ENCODE results near the gene NLRP3.

DNA sequence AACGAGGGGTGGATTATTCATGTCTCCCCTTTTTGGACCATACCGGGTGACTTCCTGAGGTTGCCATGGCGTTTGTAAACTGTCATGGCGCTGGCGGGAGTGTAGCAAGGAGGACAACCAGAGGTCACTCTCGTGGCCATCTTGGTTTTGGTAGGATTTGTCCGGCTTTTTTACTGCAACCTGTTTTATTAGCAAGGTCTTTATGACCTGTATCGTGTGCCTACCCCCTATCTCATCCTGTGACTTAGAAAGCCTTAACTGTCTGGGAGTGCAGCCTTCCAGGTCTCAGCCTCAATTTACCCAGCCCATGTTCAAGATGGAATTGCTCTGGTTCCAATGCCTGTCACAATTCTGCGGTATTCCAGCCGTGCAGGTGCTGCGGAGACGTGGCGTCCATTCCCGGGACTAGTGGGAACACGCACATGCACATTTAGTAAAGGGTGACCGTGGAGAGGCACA is 44.1 kb upstream of the NLRP3 start:
- TF ChIP-seq, protein P1, sequence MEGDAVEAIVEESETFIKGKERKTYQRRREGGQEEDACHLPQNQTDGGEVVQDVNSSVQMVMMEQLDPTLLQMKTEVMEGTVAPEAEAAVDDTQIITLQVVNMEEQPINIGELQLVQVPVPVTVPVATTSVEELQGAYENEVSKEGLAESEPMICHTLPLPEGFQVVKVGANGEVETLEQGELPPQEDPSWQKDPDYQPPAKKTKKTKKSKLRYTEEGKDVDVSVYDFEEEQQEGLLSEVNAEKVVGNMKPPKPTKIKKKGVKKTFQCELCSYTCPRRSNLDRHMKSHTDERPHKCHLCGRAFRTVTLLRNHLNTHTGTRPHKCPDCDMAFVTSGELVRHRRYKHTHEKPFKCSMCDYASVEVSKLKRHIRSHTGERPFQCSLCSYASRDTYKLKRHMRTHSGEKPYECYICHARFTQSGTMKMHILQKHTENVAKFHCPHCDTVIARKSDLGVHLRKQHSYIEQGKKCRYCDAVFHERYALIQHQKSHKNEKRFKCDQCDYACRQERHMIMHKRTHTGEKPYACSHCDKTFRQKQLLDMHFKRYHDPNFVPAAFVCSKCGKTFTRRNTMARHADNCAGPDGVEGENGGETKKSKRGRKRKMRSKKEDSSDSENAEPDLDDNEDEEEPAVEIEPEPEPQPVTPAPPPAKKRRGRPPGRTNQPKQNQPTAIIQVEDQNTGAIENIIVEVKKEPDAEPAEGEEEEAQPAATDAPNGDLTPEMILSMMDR (conservative IDR thresholded peaks at IDR 0.05 in 1 of 2, IDR thresholded peaks at IDR 0.05 in 1 of 2; ENCODE audit: extremely low read depth in 1 of 2, insufficient read depth in 1 of 2, low read depth in 1 of 2, low read length in 2 of 2): no peak
- TF ChIP-seq EZH2 (IDR thresholded peaks at IDR 0.05; ENCODE audit: borderline replicate concordance, low read length): no peak
